Fibroblast of skin of left quadriceps (primary cell): ENCODE results near the gene DLGAP1.

Source experiments
- DNase-seq, 2 experiments: peaks; one replicate each; pipeline ENCODE4 v3.0.0-alpha.2; 2013; ENCODE audit warnings: low read depth in 2 of 2

Gene DLGAP1

GRCh38 chr18:3450799-3451182 lies 1004.3 kb downstream of the DLGAP1 start:
- DNase-seq, result no peak

DNA sequence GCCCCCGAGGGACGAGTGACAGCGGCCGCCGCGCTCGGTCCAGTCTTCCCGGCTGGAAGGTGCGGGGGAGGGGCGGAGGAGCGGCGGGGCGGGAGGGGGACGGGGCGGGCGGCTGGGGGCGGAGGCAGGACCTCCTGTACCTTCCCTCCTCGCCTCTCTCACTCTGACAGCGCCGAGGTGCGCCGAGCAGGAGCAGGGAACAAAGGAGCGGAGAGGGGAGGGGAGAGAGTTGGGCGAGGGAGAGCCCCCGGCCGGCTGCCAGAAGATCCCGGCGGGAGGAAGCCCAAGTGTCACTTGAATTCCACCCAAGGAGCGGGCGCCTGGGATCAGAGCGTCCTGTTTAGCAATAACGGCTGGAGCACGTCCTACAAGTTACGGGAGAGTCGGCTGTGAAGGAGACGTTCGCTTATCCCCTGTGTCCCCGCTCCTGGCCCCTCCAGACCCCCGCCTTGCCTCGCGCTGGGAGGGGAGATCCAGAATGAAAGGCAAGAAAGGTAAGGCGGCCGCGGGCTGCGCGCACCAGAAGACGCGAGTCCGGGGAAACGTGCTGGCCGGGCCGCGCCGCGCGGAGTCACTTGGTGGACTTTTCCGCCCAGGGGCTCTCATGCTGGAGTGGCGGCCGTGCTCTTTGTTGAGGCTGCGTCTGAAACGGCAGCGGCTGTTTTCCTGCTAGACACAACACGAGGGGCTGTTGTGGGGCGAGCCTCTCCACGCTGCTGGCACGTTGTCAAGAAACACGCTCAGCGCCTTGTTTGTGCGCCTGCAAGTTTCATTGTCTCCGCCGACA lies 1004.9 kb downstream of the DLGAP1 start, which contains the start of gene TGIF1:
TSS of gene TGIF1 (plus strand) at position 161 of the 787 bp plus-strand sequence. CDS start at position 479, 318 bp downstream.
- peak; percentile 53 to 60 for DNase-seq

- DNase-seq, result peak; percentile 68 to 77
Observed at GRCh38 chr18:3449512-3450011, 1005.5 kb downstream of the DLGAP1 start.

DNA sequence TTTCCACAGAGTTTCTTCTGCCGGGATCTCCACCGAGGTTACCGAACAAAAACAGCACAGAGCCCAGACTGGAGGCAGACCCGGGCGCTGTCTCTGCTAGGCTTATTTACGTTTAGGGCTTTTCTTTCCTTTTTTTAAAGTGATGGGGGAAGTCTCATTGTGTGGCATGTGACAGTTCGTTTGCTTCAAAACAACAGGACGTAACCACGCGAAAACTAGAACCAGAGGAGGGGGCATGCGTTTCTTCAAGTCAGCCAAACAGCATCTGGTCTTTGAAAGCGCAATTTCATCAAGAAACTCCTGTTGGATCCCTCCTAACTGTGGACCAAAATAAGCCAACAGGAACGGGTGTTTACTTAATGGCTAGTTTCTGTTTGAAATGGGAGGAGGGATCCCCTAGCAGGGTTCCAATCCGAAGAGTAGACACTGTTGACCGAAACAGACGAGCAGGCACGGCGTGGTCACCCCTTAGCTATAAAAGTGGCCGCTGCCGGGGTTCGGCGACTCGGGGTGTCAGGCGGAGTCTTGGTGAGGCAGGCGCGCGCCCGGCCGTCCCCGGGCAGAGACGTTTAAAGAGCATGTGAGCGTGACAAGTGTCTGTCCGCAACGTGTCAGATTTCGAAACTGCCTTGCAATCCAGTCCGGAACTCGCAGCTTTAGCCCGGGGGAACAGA lies 1006.1 kb downstream of the DLGAP1 start:
- DNase-seq, result peak; percentile 51 to 75

DNA sequence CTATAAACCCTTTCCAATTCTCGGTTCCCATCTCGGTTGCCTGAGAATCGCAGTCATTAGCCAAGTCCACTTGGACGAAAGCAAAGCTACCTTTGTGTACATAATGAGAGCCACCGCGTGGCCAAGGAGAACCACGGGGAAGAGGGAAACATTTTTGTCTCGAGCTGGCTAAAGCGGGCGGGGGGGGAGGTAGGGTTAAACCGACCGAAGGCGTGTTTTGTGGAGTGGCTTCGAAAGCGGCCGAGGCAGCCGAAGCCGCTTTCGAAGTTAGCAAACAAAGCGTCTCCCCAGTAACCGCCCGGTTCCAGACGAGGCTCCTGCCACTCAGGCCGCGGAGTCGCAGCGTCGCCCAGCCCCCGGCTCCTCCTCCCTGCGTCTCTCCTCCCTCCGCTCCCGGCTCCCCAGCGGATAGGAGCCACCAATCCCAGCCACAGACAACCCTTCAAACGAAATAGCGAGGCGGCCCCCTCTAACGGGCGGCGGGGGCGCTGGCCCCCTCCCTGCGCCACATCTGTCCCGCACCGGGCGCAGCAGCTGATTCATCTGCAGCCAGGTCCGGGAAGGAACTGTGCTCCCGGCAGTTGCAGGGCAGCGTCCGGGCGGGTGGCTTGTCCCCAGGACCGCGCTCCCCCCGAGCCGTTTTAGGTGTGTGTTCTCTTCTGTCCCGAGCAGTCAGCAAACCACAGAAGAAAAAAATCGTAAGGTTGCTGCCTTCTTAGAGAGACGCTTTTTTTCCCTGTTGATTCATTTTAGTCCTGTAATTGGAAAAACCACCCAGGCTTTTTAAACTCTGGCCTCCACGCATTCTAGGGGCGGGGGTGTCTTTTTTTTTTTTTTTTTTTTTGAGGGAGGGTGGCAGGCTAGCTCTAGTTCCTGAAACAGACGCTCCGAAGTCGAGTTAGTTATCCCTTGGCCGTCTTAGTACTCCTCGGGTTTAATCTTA lies 1006.9 kb downstream of the DLGAP1 start:
- peak; percentile 93 to 94 for DNase-seq

DNA sequence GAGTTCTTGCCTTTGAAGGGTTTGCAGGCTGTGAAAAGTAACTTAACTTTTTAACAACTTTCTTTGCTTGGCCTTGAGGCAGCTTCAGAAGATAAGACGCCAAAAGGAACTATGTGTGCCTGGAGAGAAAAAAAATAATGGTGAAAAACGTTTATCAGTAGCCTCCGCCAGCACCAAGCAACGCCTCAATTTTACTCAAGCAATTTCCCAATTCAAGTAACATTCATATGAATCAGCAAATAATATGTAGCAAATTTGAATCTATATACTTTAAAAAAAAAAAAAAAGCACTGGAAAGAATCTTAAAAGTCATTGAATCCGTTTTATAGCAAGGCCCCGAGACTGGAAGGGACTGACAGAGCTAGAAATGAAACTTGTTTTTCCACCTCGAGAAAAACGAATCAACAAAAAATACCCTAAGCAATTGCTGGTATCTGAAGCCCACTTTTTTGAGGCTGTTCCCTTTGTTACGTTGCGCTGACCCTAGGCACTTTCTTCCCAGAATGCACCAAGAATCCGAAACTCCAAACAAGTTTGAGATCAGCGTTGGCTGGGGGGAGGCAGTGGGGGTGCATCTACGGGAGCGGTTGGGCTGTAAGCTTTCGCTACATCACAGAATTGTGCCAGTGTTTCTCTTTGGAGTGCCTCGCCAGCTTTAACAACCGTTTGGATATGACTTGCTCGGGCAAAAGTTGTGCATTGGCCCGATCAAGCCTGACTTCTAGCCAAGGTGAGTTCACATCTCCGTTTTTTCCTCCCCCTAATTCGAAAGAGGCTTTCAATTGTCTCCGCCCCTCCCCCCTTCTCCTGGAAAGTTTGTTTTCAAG lies 1007.8 kb downstream of the DLGAP1 start:
- peak; percentile 38 to 40 for DNase-seq
